ENCODE data around the gene NEB.
"Not testable (repeated sequence)": the region's sequence is repeated elsewhere in the genome, so short reads cannot be mapped to it uniquely, and the experiment has no call there.

NEB gene

GRCh38 chr2:151567006-151567405 lies 167.3 kb downstream of the NEB start:
- DNase-seq (ENCODE audit: low read depth, low spot score): no peak
- TF ChIP-seq CTCF (IDR thresholded peaks at IDR 0.05; ENCODE audit: insufficient read depth, low read length, missing control alignments): no peak
- ChIA-PET POLR2A (no interaction called here), CTCF (interaction anchor here (1.1 kb wide), 1 partner anchor 15 kb away, joined by 4 read pairs; no protein-coding TSS in a partner anchor)
- no peak overlapping the region for H3K4me3 ChIP-seq (ENCODE audit: low read depth, low read length)

GRCh38 chr2:151562398-151562797 lies 171.9 kb downstream of the NEB start:
- no peak for DNase-seq (ENCODE audit: low read depth, low spot score)
- no peak overlapping the region for H3K4me3 ChIP-seq (ENCODE audit: low read depth, low read length)
- ChIA-PET POLR2A (no interaction called here), CTCF (interaction anchor here (1.5 kb wide), 1 partner anchor 10 kb away, joined by 3 read pairs; no protein-coding TSS in a partner anchor)
- no peak for TF ChIP-seq CTCF (IDR thresholded peaks at IDR 0.05; ENCODE audit: insufficient read depth, low read length, missing control alignments)

- H3K4me3 ChIP-seq (ENCODE audit: low read depth, low read length): no peak overlapping the region
- ChIA-PET CTCF (no interaction called here), POLR2A (no interaction called here)
- no peak for DNase-seq (ENCODE audit: low read depth, low spot score)
- TF ChIP-seq CTCF (IDR thresholded peaks at IDR 0.05; ENCODE audit: insufficient read depth, low read length, missing control alignments): no peak
Measured at GRCh38 chr2:151560289-151560688, 174.0 kb downstream of the NEB start.

- CTCF ChIA-PET, POLR2A ChIA-PET: not testable (repeated sequence)
Measured at GRCh38 chr2:151559431-151559830, 174.8 kb downstream of the NEB start.

GRCh38 chr2:151557883-151558282 lies 176.4 kb downstream of the NEB start:
- POLR2A ChIA-PET; H3K4me3 ChIP-seq (ENCODE audit: low read depth, low read length); CTCF ChIA-PET; DNase-seq (ENCODE audit: low read depth, low spot score): not testable (repeated sequence)

More at GRCh38 chr2:151559431-151559830, 174.8 kb downstream of the NEB start:
- not testable (repeated sequence) for H3K4me3 ChIP-seq (ENCODE audit: low read depth, low read length); DNase-seq (ENCODE audit: low read depth, low spot score)

GRCh38 chr2:151556121-151556520 lies 178.2 kb downstream of the NEB start:
- TF ChIP-seq CTCF (IDR thresholded peaks at IDR 0.05; ENCODE audit: insufficient read depth, low read length, missing control alignments): no peak
- CTCF ChIA-PET: no interaction called here
- no peak overlapping the region for H3K4me3 ChIP-seq (ENCODE audit: low read depth, low read length)
- POLR2A ChIA-PET: no interaction called here
- no peak for DNase-seq (ENCODE audit: low read depth, low spot score)

- H3K4me3 ChIP-seq (ENCODE audit: low read depth, low read length): no peak overlapping the region
- TF ChIP-seq CTCF (IDR thresholded peaks at IDR 0.05; ENCODE audit: insufficient read depth, low read length, missing control alignments): no peak
- CTCF ChIA-PET: interaction anchor here (1.0 kb wide), 1 partner anchor 14 kb away, joined by 4 read pairs; no protein-coding TSS in a partner anchor
- DNase-seq (ENCODE audit: low read depth, low spot score): no peak
- POLR2A ChIA-PET: no interaction called here
Measured at GRCh38 chr2:151552287-151552686, 182.0 kb downstream of the NEB start.
